Stomach (tissue), 9 donors: Measurements from ENCODE around the gene RPL36. TPM values are rescaled to one million over a fixed set of nuclear protein-coding genes. Genes with fewer than 3 reads are reported as not detected.

Experiments used
- DNase-seq, 2 donors: peaks; one replicate each; pipeline versions ENCODE4 v3.0.0 to v3.0.0-alpha.2; 2013 to 2019
- H3K27ac ChIP-seq, 5 donors: fragments of 200-600 bp in 4 of 5; sonication (generic) in 4 of 5; one replicate each; pipeline ENCODE4 v1.5.1; 2013 to 2019; ENCODE audit warnings: mild to moderate bottlenecking in 1 of 5, moderate library complexity in 1 of 5
- H3K27me3 ChIP-seq, 3 donors: fragments of 200-600 bp; sonication (generic); one replicate each; pipeline ENCODE4 v1.5.1; 2017 to 2019; ENCODE audit warnings: mixed run types in 1 of 3
- H3K36me3 ChIP-seq, 4 donors: fragments of 200-600 bp; sonication (generic); 1 replicate in 3 of 4; 2 replicates in 1 of 4; pipeline ENCODE4 v1.5.1; 2016 to 2019
- H3K4me1 ChIP-seq, 4 donors: fragments of 200-600 bp; sonication (generic); one replicate each; pipeline ENCODE4 v1.5.1; 2016 to 2019
- H3K4me3 ChIP-seq, 4 donors: fragments of 200-600 bp; sonication (generic) in 3 of 4; one replicate each; pipeline ENCODE4 v1.5.1; 2016 to 2019; ENCODE audit warnings: mild to moderate bottlenecking in 1 of 4
- H3K9me3 ChIP-seq, 4 donors: fragments of 200-600 bp; sonication (generic); one replicate each; pipeline ENCODE4 v1.5.1; 2016 to 2019
- CTCF ChIP-seq, 7 experiments: fragments of 450-650 bp in 4 of 7; fragments of 200-600 bp in 3 of 7; sonication (generic) in 3 of 7; IDR thresholded peaks; one replicate each; pipeline ENCODE4 v1.5.1; 2016 to 2019; ENCODE audit warnings: antibody characterized with exemption in 7 of 7, control low read depth in 2 of 7, mild to moderate bottlenecking in 1 of 7
- EP300 ChIP-seq: sonication (generic); formaldehyde crosslinking; IDR thresholded peaks from one replicate; pipeline ENCODE4 v1.6.1; 2017; ENCODE audit warnings: antibody characterized with exemption
- POLR2A ChIP-seq, 4 donors: fragments of 450-650 bp; IDR thresholded peaks; one replicate each; pipeline ENCODE4 v1.6.1; 2016; ENCODE audit warnings: antibody characterized with exemption in 4 of 4, control low read depth in 2 of 4, mild to moderate bottlenecking in 1 of 4, moderate library complexity in 1 of 4
- POLR2AphosphoS5 ChIP-seq, 3 donors: sonication (generic); formaldehyde crosslinking; IDR thresholded peaks; one replicate each; pipeline ENCODE4 v1.6.1; 2016; ENCODE audit warnings: antibody characterized with exemption in 3 of 3
- WGBS, 5 donors: extraction: QIAGEN DNeasy Blood & Tissue Kit in 3 of 5; methylation state at CpG; one replicate each; pipeline versions ENCODE4 v1.1.5 to v1.1.7; 2013 to 2018; 5-methylcytosine and 5-hydroxymethylcytosine counted together
- intact Hi-C: fragments of 100-400 bp; cut with DNase I; formaldehyde crosslinking; loops from one replicate; pipeline ENCODE4 v1.15.1; 2023; ENCODE audit warnings: low total_unique reads
- polyA plus RNA-seq, 3 donors: library from polyadenylated mRNA; stranded (reverse); fragments of 200-250 nt; gene quantifications; one replicate each; pipeline ENCODE4 v1.2.3, GENCODE V29; 2013
- total RNA-seq, 5 donors: library from RNA; depleted of rRNA; stranded (reverse); fragments of >200 nt; gene quantifications; one replicate each; pipeline versions ENCODE4 v1.1.0 to v1.2.3, GENCODE V29; 2014 to 2016
- donor health status: healthy with polysubstance abuse.
- donor health status: Bipolar disorder and iron deficiency.
- donor health status: healthy.

The RPL36 gene
- total and polyA plus RNA-seq, 8 donors: 121 to 2,132 (median 649) TPM

DNA sequence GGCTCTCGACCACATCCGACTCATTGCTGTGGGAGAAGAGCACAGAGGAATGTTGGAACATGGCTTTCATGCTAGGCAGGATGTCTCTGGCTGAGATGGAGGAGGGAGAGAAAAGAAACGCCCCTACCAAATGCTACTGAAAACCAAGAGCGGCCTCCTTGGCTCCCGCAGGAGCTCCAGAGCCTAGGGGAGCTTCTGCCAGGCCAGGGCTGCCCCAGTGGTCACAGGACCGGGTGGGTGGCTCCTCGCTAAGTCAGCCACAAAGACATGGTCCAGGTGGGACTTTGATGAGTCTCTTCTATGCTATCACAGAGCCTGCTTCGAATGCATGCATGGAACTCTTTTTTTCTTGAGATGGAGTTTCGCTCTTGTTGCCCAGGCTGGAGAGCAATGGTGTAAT, 23.1 kb downstream of the RPL36 start:
- Histone ChIP-seq H3K27me3 (no peaks in the 10 kb centered on the region), H3K27ac (no peak overlapping the region), H3K9me3 (no peaks in the 10 kb centered on the region), H3K36me3 (peaks cover 50 to 77% (median 71%) of the 10 kb centered on the region in 4 donors), H3K4me1 (peaks cover 5 to 17% (median 11%) of the 10 kb centered on the region in 4 donors), H3K4me3 (no peak overlapping the region)
- TF ChIP-seq POLR2AphosphoS5 (IDR thresholded peaks at IDR 0.05) (no peak), EP300 (no peak), CTCF (IDR thresholded peaks at IDR 0.05) (no peak), POLR2A (IDR thresholded peaks at IDR 0.05) (no peak)
- no peak for DNase-seq
- 94 to 98% (median 95%) methylated on average over 8 to 9 of the region's 9 CpGs for WGBS, 5 donors
- intact Hi-C loops: no loop called here

DNA sequence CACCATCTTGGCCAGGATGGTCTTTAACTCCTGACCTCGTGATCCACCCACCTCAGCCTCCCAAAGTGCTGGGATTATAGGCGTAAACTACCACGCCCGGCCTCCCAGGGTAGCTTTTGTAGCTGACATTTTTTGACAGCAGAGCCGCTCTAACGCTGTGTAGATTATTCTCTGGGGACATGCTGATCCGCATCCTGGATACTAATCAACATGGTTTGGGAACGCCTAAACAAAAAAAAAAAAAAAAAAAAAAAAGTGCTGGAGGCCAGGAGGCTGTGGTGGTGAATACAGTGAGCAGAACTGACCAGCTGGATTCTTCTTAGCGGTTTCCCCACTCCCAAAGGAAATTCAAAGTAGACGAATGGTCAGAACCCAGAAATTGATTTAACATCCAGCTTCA, 24.7 kb downstream of the RPL36 start:
- WGBS, 5 donors: 83 to 94% (median 90%) methylated on average over 10 of the region's 10 CpGs
- H3K27ac ChIP-seq: no peak overlapping the region
- H3K36me3 ChIP-seq: peaks cover 42 to 61% (median 55%) of the 10 kb centered on the region in 4 donors
- no peaks in the 10 kb centered on the region for H3K9me3 ChIP-seq
- intact Hi-C loops: no loop called here
- DNase-seq: no peak
- no peaks in the 10 kb centered on the region for H3K27me3 ChIP-seq
- peaks cover 16 to 30% (median 25%) of the 10 kb centered on the region in 4 donors for H3K4me1 ChIP-seq
- TF ChIP-seq POLR2AphosphoS5 (IDR thresholded peaks at IDR 0.05): no peak
- TF ChIP-seq POLR2A (IDR thresholded peaks at IDR 0.05): no peak
- no peak for TF ChIP-seq CTCF (IDR thresholded peaks at IDR 0.05)
- no peak for TF ChIP-seq EP300
- no peak overlapping the region for H3K4me3 ChIP-seq

DNA sequence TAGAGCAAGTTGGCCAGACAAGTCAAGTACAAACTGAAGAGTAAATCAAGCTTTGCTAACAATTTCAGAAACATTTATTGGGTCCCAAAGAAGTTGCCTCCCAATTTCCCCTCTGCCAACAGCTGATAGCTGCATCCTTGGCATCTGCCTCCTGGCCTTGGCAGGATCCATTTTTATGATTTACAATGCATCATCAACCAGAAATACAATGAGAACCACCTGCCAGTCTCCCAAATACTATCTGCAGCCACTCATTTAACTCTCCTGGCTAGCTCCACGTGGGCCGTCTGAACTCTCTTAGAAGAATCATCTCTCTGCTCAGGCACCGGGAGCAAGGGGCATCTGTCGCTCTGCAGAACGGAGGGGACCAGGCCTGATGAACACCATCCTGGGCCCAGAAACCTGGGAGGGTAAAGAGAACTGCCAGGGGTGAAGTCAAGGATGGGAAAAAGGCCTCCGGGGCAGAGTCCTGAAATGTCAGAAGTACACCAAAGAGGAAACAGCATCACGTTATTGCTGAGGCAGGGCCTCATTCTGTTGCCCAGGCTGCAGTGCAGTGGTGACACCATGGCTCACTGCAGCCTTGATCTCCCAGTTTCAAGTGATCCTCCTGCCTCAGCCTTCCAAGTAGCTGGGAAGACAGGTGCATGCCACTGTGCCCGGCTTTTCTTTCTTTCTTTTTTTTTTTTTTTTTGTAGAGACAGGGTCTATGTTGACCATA, 27.3 kb downstream of the RPL36 start:
- Histone ChIP-seq H3K27ac (no peak overlapping the region), H3K4me1 (peaks cover 18 to 37% (median 28%) of the 10 kb centered on the region in 4 donors), H3K9me3 (no peaks in the 10 kb centered on the region), H3K36me3 (peaks cover 17 to 35% (median 30%) of the 10 kb centered on the region in 4 donors), H3K4me3 (no peak overlapping the region), H3K27me3 (no peaks in the 10 kb centered on the region)
- WGBS, 5 donors: 76 to 86% (median 80%) methylated on average over 8 of the region's 8 CpGs
- no peak for DNase-seq
- no peak for TF ChIP-seq EP300
- no peak for TF ChIP-seq POLR2A (IDR thresholded peaks at IDR 0.05)
- TF ChIP-seq POLR2AphosphoS5 (IDR thresholded peaks at IDR 0.05): no peak
- TF ChIP-seq CTCF (IDR thresholded peaks at IDR 0.05): no peak
- intact Hi-C loops: no loop called here

DNA sequence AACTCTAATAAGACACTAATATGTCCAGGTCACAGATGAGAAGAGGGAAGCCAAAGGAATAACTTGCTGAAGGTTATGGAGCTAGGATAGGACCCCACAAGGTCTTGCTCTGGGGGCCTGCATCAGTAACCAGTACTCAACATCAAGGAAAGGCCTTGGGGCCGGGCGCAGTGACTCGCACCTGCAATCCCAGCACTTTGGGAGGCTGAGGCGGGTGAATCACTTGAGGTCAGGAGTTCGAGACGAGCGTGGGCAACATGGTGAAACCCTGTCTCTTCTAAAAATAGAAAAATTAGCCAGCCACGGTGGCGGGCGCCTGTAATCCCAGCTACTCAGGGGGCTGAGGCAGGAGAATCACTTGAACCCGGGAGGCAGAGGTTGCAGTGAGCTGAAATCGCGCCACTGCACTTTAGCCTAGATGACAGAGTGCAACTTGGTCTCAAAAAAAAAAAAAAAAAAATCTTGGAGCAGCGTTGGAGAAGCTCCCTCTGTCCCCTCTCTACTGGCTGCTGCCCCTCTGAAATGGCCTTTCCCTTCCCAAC, 28.0 kb downstream of the RPL36 start:
- H3K4me3 ChIP-seq: peak overlapping the region in 2 of 4 donors; percentile 93 to 99
- 67 to 79% (median 71%) methylated on average over 14 of the region's 14 CpGs for WGBS, 5 donors
- peak overlapping the region in 2 of 5 donors; percentile 96 to 99 for H3K27ac ChIP-seq

More for the DNA sequence above, 28.0 kb downstream of the RPL36 start:
- no peak for TF ChIP-seq POLR2AphosphoS5 (IDR thresholded peaks at IDR 0.05)
- no peak for TF ChIP-seq CTCF (IDR thresholded peaks at IDR 0.05)
- no peak for TF ChIP-seq EP300
- H3K9me3 ChIP-seq: no peaks in the 10 kb centered on the region
- no peaks in the 10 kb centered on the region for H3K27me3 ChIP-seq
- intact Hi-C loops: no loop called here
- peaks cover 9 to 28% (median 23%) of the 10 kb centered on the region in 4 donors for H3K36me3 ChIP-seq
- H3K4me1 ChIP-seq: peaks cover 18 to 37% (median 28%) of the 10 kb centered on the region in 4 donors
- no peak for DNase-seq
